ENCODE results near the gene FTO.

Gene FTO

DNA sequence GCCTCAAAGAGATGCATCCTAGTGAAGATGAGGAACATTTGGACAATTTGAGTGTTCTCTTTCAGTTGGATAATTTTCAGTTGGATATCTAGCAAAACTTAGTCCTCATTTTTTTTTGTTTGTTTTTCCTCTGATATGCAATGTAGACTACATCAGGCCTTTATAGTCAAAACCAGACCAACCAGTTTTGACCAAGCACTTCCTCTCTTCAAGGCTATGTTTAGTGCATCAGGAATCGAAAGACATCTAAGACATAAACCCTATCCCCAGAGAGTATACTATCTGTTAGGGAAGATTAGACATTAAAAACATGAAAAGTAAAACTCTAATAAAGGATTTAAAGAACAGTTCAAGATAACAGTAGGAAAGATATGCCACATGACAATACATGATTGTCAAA lies 326.5 kb downstream of the FTO start:
- H3K4me2 ChIP-seq (ENCODE audit: low read depth, low read length, poor library complexity, severe bottlenecking): no peak overlapping the region
- TF ChIP-seq EZH2phosphoT487 (conservative IDR thresholded peaks at IDR 0.05; ENCODE audit: low read length) (no peak), CTCF (IDR thresholded peaks at IDR 0.05; ENCODE audit: insufficient read depth, low read length, poor library complexity, severe bottlenecking) (no peak)

DNA sequence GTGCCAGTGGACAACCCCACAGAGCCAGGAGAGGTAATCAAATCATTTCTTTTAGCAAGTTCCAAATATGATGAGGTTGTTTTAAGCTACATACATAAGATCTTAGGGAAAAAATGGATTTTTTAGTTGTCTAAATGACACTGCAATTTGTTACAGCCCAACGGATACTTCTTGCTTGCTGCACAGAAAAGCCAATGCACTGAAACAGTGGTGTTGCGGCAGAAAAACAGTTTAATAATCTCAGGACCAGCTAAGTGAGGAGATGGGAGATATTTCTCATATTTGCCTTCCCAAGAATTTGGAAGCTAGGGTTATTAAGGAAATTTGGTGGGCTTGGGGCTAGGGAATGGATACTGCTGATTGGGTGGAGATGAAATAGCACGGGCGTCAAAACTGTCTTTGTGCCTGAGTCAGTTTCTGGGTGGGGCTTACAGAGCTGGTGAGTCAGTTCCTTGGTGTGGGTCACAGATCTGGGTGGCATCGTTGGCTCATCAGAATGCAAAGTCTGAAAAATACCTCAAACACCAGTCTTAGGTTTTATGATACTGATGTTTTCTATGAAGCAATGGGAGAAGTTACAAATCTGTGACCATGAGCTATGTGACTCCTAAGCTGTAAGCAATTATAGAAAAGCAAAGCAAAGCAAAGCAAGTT lies 327.3 kb downstream of the FTO start:
- H3K9me3 ChIP-seq (ENCODE audit: insufficient read depth, low read length): no peaks in the 10 kb centered on the region; the same call in 1 of the 2 replicates
- H2AFZ ChIP-seq (ENCODE audit: low read depth, low read length, severe bottlenecking): no peak overlapping the region
- no peaks in the 10 kb centered on the region for H3K79me2 ChIP-seq (ENCODE audit: insufficient read depth, low read length)
- TF ChIP-seq EZH2phosphoT487 (conservative IDR thresholded peaks at IDR 0.05; ENCODE audit: low read length) (no peak), CTCF (IDR thresholded peaks at IDR 0.05; ENCODE audit: insufficient read depth, low read length, poor library complexity, severe bottlenecking) (no peak)
- no peak overlapping the region for H3K9ac ChIP-seq (ENCODE audit: low read length)
- H3K4me3 ChIP-seq (ENCODE audit: insufficient read depth, low read length, poor library complexity, severe bottlenecking): no peak overlapping the region
- no peaks in the 10 kb centered on the region for H3K9me2 ChIP-seq (replicated peaks; ENCODE audit: insufficient read depth, low read length)
- H3K4me2 ChIP-seq (ENCODE audit: low read depth, low read length, poor library complexity, severe bottlenecking): no peak overlapping the region
- no peaks in the 10 kb centered on the region for H4K20me1 ChIP-seq (ENCODE audit: low read depth, low read length)
- no peak overlapping the region for H3K27ac ChIP-seq (ENCODE audit: low read depth, low read length)
- no peaks in the 10 kb centered on the region for H3F3A ChIP-seq (ENCODE audit: insufficient read depth)
- no peaks in the 10 kb centered on the region for H3K27me3 ChIP-seq (ENCODE audit: low read length)
- H3K36me3 ChIP-seq (ENCODE audit: low read length): no peaks in the 10 kb centered on the region

More for the DNA sequence above, 326.5 kb downstream of the FTO start:
- Histone ChIP-seq H3K27me3 (ENCODE audit: low read length) (no peaks in the 10 kb centered on the region), H3K36me3 (ENCODE audit: low read length) (no peaks in the 10 kb centered on the region), H4K20me1 (ENCODE audit: low read depth, low read length) (no peaks in the 10 kb centered on the region), H3K79me2 (ENCODE audit: insufficient read depth, low read length) (no peaks in the 10 kb centered on the region), H2AFZ (ENCODE audit: low read depth, low read length, severe bottlenecking) (no peak overlapping the region), H3K9ac (ENCODE audit: low read length) (no peak overlapping the region), H3K9me2 (replicated peaks; ENCODE audit: insufficient read depth, low read length) (no peaks in the 10 kb centered on the region), H3K27ac (ENCODE audit: low read depth, low read length) (no peak overlapping the region), H3K4me3 (ENCODE audit: insufficient read depth, low read length, poor library complexity, severe bottlenecking) (no peak overlapping the region), H3F3A (ENCODE audit: insufficient read depth) (no peaks in the 10 kb centered on the region), H3K9me3 (ENCODE audit: insufficient read depth, low read length) (no peaks in the 10 kb centered on the region; the same call in 1 of the 2 replicates)

DNA sequence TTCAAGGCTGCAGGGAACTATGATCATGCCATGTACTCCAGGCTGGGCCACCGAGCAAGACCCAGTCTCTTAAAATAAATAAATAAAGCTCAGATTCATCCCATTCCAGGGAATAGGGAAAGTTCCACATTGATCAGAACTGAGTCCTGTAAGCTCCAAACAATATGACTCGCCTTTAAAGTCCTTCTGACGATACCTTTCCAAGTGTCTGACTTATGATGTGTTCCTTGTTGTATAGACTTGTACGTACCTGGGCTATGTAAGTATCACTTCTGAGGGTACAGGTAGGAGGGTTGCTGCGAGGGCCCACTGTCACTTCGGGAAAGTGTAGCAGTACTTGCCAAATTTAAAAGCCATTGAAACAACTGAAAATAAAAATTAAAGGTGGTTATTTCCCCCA lies 329.8 kb downstream of the FTO start:
- Histone ChIP-seq H3K9me2 (replicated peaks; ENCODE audit: insufficient read depth, low read length) (no peaks in the 10 kb centered on the region), H3F3A (ENCODE audit: insufficient read depth) (no peaks in the 10 kb centered on the region), H3K4me3 (ENCODE audit: insufficient read depth, low read length, poor library complexity, severe bottlenecking) (no peak overlapping the region), H3K9ac (ENCODE audit: low read length) (no peak overlapping the region), H2AFZ (ENCODE audit: low read depth, low read length, severe bottlenecking) (no peak overlapping the region), H3K36me3 (ENCODE audit: low read length) (no peaks in the 10 kb centered on the region), H3K9me3 (ENCODE audit: insufficient read depth, low read length) (no peaks in the 10 kb centered on the region; the same call in 1 of the 2 replicates), H3K27me3 (ENCODE audit: low read length) (no peaks in the 10 kb centered on the region), H4K20me1 (ENCODE audit: low read depth, low read length) (no peaks in the 10 kb centered on the region), H3K79me2 (ENCODE audit: insufficient read depth, low read length) (no peaks in the 10 kb centered on the region), H3K27ac (ENCODE audit: low read depth, low read length) (no peak overlapping the region), H3K4me2 (ENCODE audit: low read depth, low read length, poor library complexity, severe bottlenecking) (no peak overlapping the region)
- no peak for TF ChIP-seq CTCF (IDR thresholded peaks at IDR 0.05; ENCODE audit: insufficient read depth, low read length, poor library complexity, severe bottlenecking)
- TF ChIP-seq EZH2phosphoT487 (conservative IDR thresholded peaks at IDR 0.05; ENCODE audit: low read length): no peak
